ENCODE data around the gene KRTAP4-6.
"Not testable (repeated sequence)": the region's sequence is repeated elsewhere in the genome, so short reads cannot be mapped to it uniquely, and the experiment has no call there.

DNA sequence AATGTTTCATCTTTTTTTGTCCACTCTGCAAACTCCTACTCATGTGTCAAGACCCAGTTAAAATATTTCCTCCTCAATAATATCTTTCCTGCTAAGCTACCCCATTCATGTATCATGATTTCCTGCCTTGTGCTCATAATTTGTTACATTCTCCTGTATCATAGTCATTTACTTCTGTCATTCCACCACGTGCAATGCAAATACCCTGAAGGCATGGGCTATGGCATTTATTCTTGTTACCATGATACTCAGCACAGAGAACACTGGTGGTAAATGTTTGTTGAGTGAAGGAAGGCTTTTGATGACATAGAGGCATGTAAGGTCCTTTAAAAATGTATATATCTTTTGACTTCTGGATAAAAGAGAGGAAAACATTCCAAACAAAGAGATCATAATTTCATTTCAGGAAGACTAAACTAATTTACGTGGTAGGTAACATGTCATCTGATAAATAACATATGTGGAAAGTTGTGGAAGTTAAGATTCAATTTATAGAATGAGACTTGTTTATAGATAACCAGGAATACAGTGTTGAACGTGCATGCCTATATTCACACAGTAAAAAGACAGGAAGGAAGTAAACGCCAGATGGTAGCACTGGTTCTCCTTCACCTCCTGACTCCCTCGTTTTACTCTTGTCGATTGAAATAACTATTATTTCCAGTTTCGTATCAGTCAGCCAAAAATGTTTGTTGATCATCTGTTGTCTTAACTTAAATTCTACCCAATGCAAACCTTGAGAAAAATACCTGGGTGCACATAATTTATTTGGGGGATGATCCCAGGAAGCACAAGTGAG lies 40.5 kb downstream of the KRTAP4-6 start:
- not testable (repeated sequence) for TF ChIP-seq POLR2A, EP300 (IDR thresholded peaks at IDR 0.05)
- TF ChIP-seq, protein P1, sequence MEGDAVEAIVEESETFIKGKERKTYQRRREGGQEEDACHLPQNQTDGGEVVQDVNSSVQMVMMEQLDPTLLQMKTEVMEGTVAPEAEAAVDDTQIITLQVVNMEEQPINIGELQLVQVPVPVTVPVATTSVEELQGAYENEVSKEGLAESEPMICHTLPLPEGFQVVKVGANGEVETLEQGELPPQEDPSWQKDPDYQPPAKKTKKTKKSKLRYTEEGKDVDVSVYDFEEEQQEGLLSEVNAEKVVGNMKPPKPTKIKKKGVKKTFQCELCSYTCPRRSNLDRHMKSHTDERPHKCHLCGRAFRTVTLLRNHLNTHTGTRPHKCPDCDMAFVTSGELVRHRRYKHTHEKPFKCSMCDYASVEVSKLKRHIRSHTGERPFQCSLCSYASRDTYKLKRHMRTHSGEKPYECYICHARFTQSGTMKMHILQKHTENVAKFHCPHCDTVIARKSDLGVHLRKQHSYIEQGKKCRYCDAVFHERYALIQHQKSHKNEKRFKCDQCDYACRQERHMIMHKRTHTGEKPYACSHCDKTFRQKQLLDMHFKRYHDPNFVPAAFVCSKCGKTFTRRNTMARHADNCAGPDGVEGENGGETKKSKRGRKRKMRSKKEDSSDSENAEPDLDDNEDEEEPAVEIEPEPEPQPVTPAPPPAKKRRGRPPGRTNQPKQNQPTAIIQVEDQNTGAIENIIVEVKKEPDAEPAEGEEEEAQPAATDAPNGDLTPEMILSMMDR (IDR thresholded peaks at IDR 0.05): not testable (repeated sequence)

All from ovary (tissue), 3 donors.